ENCODE measurements around the gene TMA7B.

- TF ChIP-seq GATA3 (IDR thresholded peaks at IDR 0.05; ENCODE audit: low read depth, low read length): no peak
- no peak for TF ChIP-seq GATA2 (IDR thresholded peaks at IDR 0.05; ENCODE audit: low read depth, low read length)
Measured at GRCh38 chr22:39910876-39911613, 49.2 kb upstream of the TMA7B start.

Data from SH-SY5Y (cell line).